Measurements from ENCODE around the gene CTAGE4.
"Not testable (repeated sequence)": the region's sequence is repeated elsewhere in the genome, so short reads cannot be mapped to it uniquely, and the experiment has no call there.

CTAGE4 gene

GRCh38 chr7:144218581-144218980, 35.3 kb downstream of the CTAGE4 start:
- not testable (repeated sequence) for DNase-seq (ENCODE audit: low spot score)

GRCh38 chr7:144219149-144219548, 35.9 kb downstream of the CTAGE4 start:
- DNase-seq (ENCODE audit: low spot score): not testable (repeated sequence)

DNA sequence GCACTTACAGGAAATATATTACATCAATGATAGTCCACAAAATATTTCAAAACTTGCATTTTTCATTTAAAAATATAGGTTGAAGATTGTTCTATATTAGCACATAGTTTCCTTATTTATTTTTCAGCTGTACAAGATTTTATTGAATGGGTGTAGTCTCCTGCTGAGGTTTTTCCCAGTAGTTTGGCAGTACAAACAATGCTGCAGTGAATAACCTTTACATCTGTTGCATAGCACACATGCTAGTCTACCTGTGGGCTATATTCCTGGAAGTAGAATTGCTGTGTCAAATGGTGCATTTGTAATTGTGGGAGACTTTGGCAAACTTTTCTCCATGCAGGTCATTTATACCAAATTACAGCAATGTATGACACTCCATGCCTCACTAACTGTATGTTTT, 37.3 kb downstream of the CTAGE4 start:
- not testable (repeated sequence) for DNase-seq (ENCODE audit: low spot score)

- DNase-seq (ENCODE audit: low spot score): not testable (repeated sequence)
Observed at GRCh38 chr7:144223675-144224074, 40.4 kb downstream of the CTAGE4 start.

- not testable (repeated sequence) for DNase-seq (ENCODE audit: low spot score)
Observed at GRCh38 chr7:144226866-144227265, 43.6 kb downstream of the CTAGE4 start.

DNA sequence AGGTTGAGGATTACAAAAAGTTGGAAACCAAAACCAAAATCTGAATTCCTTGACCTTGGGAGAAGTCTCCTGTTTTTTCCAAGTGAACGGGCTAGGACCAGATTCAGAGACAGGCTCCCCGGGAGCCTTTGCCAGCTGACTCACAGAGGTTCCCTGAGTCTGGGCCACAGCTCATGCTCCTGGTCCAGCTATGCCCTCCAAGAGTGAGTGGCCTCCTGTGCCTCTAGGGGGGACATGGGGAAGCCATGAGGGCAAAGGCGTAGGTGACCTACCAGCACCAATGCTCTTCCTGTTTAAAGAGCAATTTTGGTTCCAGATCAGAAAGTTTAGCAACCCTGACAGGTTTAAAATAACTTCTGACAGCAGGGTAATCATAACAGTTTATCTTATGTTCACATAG, 45.5 kb downstream of the CTAGE4 start:
- DNase-seq (ENCODE audit: low spot score): not testable (repeated sequence)

GRCh38 chr7:144231027-144231426, 47.8 kb downstream of the CTAGE4 start:
- DNase-seq (ENCODE audit: low spot score): not testable (repeated sequence)

DNA sequence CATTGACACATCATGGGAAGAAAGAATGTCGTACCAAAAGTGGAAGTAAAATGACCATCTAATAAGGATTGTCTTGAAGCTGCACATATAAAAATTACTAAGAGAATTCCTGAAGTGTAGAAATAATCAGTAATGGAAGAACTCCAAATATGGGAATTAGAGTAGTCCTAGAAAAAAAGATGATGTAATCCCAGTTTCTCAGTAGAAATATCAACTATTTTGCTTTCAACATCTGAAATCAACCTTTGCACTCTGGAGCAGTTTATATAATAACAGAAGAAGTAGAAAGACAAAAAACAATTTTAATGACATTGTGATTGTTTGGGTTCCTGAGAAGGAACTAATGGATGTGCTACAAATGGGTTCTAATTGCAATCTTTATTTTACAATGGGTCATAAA, 49.8 kb downstream of the CTAGE4 start:
- not testable (repeated sequence) for DNase-seq (ENCODE audit: low spot score)

Measured in D341Med (cell line).